ENCODE results near the gene IL17B. TPM values are rescaled to one million over a fixed set of nuclear protein-coding genes. Genes with fewer than 3 reads are reported as not detected.

The IL17B gene
- total and polyA plus RNA-seq, 12 donors = 1.5 to 20.1 (median 2.9) TPM; not detected in 1

DNA sequence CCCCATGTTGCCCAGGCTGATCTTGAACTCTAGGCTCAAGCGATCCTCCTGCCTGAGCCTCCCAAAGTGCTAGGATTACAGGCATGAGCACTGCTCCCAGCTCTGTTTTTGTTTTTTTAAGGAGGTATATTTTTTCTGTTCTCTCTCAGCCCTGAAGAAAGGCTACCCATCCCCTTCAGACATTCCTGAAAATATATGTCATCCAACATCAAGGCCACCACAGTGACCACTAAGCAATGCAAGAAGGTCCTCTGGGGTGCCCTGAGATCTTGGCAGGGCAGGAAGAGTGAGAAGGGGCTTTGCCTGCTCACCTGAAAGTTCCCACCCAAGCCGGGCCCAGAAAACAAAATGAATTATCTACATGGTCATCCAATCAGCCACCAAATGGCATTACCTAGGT, 47.8 kb upstream of the IL17B start:
- no peak for TF ChIP-seq POLR2A (IDR thresholded peaks at IDR 0.05)
- TF ChIP-seq, protein P1, sequence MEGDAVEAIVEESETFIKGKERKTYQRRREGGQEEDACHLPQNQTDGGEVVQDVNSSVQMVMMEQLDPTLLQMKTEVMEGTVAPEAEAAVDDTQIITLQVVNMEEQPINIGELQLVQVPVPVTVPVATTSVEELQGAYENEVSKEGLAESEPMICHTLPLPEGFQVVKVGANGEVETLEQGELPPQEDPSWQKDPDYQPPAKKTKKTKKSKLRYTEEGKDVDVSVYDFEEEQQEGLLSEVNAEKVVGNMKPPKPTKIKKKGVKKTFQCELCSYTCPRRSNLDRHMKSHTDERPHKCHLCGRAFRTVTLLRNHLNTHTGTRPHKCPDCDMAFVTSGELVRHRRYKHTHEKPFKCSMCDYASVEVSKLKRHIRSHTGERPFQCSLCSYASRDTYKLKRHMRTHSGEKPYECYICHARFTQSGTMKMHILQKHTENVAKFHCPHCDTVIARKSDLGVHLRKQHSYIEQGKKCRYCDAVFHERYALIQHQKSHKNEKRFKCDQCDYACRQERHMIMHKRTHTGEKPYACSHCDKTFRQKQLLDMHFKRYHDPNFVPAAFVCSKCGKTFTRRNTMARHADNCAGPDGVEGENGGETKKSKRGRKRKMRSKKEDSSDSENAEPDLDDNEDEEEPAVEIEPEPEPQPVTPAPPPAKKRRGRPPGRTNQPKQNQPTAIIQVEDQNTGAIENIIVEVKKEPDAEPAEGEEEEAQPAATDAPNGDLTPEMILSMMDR (IDR thresholded peaks at IDR 0.05) = no peak
- Histone ChIP-seq H3K4me1 (replicated peaks in 1 of 2) (peaks cover 49 to 87% of the 10 kb centered on the region in 2 donors), H3K36me3 (replicated peaks in 1 of 2) (peaks cover 0 to 17% of the 10 kb centered on the region in 2 donors), H3K4me3 (no peak overlapping the region), H3K9me3 (replicated peaks in 1 of 3) (no peaks in the 10 kb centered on the region), H3K27ac (peak overlapping the region in 2 of 5 donors; percentile 18 to 96), H3K27me3 (no peaks in the 10 kb centered on the region)
- 91 to 100% (median 94%) methylated on average over 2 of the region's 2 CpGs for WGBS, 4 donors
- no peak for DNase-seq
- intact Hi-C loops (cut with DNase I) = no loop called here

DNA sequence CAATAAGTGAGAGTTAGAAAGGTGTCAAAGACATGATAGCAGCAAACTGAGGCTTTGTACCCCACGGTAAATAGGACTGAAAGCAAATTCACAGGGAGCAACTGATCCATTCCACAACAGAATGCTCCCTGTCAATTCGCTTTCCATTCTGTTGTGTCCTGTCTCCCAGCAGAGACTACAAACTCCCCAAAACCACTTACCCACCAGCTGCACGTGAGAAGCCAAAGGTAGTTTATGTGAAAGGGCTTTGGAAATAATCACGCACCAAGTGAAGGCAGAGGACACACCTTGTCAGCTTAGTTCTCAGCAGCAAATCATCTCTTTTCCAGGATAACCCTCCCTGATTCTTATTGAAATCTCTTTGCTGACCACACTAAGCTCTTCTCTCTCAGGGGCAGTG, 46.6 kb upstream of the IL17B start:
- TF ChIP-seq POLR2A (IDR thresholded peaks at IDR 0.05) = no peak
- TF ChIP-seq, protein P1 (IDR thresholded peaks at IDR 0.05) = no peak
- Histone ChIP-seq H3K4me3 (no peak overlapping the region), H3K9me3 (replicated peaks in 1 of 3) (no peaks in the 10 kb centered on the region), H3K36me3 (replicated peaks in 1 of 2) (peaks cover 0 to 17% of the 10 kb centered on the region in 2 donors), H3K4me1 (replicated peaks in 1 of 2) (peaks cover 47 to 90% of the 10 kb centered on the region in 2 donors), H3K27me3 (no peaks in the 10 kb centered on the region), H3K27ac (peak overlapping the region in 2 of 5 donors; percentile 48 to 96)
- WGBS, 4 donors = 87 to 93% (median 87%) methylated on average over 4 of the region's 4 CpGs
- DNase-seq = no peak
- intact Hi-C loops (cut with DNase I) = no loop called here

DNA sequence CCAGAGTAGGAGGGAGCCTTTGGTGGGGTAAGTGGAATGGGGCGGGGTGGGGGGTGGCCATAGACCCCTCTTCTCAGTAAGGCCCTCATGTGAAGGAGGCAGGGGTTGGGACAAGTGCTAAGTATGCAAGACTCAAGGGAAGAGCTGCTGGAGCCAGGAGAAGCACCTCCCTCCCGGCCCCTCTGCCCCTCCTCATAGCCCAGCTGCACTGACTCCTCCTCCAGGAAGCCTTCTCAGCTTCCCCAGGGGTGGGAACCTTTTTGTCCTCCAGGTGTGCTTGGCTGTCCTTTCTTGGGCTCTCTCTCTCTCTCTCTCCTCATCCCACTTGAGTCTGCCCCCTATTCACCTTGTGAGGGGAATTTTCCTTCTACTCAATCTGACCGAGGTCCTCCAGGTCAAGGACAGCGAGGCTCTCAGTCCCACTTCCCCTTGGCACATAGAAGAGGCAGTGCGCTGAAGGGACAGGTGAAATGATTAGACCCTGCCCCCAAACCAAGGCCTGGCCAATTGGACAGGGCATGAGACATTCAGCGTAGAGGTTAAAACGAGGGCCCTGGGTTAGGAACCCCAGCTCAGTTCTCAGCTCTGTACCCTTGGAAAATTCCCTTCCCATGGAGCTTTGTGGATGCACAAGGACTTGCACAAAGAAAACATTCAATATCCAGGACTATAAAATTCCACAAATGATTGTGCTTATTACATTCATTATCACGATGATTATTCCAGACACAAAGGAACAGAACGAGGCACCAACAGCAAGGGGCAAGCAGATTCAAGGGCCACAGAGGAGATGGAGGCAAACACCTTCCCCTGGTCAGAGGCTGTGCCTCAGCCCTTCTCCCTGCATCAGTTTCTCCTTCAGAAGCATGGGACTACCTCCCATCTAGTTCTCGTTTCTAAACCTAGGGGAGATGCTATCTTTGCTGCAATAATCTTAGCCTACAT, 45.6 kb upstream of the IL17B start:
- Histone ChIP-seq H3K4me1 (replicated peaks in 1 of 2) (peaks cover 45 to 90% of the 10 kb centered on the region in 2 donors), H3K27ac (peak overlapping the region in 4 of 5 donors; percentile 79 to 96 (median 90)), H3K27me3 (no peaks in the 10 kb centered on the region), H3K4me3 (no peak overlapping the region), H3K9me3 (replicated peaks in 1 of 3) (no peaks in the 10 kb centered on the region), H3K36me3 (replicated peaks in 1 of 2) (peaks cover 0 to 17% of the 10 kb centered on the region in 2 donors)
- intact Hi-C loops (cut with DNase I) = no loop called here
- WGBS, 4 donors = 55 to 73% (median 61%) methylated on average over 7 to 10 of the region's 10 CpGs
- no peak for TF ChIP-seq POLR2A (IDR thresholded peaks at IDR 0.05)
- TF ChIP-seq, protein P1 (IDR thresholded peaks at IDR 0.05) = no peak
- no peak for DNase-seq

DNA sequence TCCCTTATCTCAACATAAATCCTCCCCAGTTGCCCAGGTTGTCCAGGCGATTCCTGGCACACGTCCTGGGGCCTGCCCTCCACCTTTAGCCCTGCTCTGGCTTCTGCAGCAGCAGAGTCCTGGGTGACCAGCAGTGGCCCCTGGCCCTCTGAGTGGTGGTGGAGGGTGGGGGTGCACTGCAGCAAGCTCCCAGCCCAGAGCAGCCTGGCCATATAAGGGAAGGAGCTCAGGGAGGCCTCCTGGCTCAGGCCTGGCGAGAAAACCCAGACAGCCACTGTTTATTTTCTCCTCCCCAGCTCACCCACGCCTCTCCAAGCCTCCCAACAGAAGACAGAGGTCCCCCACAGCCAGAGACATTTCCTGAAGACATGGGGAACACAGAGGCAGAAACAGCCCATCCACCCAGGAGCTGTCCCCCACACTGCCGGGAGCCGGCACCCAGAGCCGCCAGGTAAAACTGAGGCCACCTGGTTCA, 44.7 kb upstream of the IL17B start:
- intact Hi-C loops (cut with DNase I) = no loop called here
- peaks cover 0 to 14% of the 10 kb centered on the region in 2 donors for H3K36me3 ChIP-seq (replicated peaks in 1 of 2)

More for the DNA sequence above, 44.7 kb upstream of the IL17B start:
- peak overlapping the region; percentile 76 to 96 (median 87) for H3K27ac ChIP-seq
- WGBS, 4 donors = 20 to 51% (median 47%) methylated on average over 4 to 7 of the region's 7 CpGs
- H3K4me3 ChIP-seq = no peak overlapping the region
- no peaks in the 10 kb centered on the region for H3K9me3 ChIP-seq (replicated peaks in 1 of 3)
- peaks cover 40 to 90% of the 10 kb centered on the region in 2 donors for H3K4me1 ChIP-seq (replicated peaks in 1 of 2)
- no peaks in the 10 kb centered on the region for H3K27me3 ChIP-seq
- peak in 4 of 7 donors; percentile 46 to 76 (median 55) for DNase-seq
- TF ChIP-seq, protein P1 (IDR thresholded peaks at IDR 0.05) = no peak
- no peak for TF ChIP-seq POLR2A (IDR thresholded peaks at IDR 0.05)

Measured in adrenal gland (tissue), 12 donors.